ENCODE results near the gene INSM1.

The INSM1 gene

DNA sequence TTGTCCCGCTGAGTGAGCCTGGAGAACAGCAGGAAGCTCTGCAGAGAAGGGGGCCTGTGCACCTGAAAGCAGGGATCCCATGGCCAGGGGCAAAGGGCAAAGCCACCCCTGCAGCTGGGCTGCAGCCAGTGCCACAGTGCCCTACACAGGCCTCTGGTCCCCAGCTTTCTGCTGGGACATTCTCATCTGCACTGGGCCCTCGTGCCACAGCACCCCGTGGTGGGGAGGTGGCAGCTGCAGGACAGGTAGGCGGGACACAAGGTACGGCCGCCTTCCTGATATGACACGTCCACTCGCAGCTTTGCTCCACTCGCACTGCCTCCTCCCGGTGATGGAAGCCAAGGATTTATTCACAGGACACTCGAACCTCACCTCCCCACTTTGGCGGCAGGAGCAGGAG is 27.2 kb downstream of the INSM1 start:
- no peak for DNase-seq

DNA sequence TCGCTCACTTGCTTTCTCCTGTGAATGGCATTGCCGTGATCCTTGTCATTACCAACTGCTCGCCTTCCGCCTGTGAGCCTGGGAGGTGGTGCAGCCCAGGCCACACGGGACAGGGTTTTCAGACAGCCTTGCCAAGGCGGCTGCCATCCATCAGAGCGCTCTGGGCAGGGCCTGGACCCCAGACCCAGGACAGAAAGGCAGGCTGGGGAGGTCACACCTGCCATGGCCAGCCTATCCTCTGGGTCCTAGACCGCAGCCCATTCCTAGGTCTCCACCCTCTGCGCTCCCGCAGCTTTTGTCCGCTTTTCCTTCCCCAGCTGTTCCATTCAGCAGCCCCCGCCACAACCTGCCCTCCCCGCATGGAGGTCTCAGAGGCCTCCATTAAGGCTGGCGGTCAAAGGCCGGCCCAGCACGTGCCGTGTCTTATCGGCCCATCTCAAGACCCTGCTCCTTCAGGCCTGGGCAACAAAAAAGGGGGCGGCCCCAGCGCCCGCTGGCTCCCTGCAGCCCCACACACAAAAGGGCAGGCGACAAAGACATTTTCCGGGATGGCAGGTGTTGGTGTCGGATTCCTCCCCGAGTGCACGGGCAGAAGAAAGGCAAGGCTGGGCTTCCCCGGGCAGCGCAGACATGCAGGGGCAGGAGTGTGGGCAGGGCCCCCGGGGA is 28.1 kb downstream of the INSM1 start:
- DNase-seq = peak; percentile 24

DNA sequence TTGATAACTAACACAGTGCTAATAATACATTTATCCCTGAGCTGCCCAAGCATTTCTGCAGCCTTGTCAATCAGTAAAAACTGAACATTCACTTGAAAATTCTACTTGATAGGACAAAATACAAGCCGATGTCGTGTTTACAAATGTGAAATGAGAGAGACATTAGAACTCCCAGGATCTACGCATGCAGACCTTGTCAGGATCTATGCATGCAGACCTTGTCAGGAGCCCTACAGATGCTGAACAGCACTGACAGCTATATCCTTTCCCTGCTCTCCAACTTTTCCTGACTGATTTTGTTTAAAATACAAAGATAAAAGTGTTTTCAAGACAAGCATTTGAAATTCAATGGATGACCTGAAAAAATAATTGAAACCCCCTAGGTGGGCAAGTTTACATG is 28.9 kb downstream of the INSM1 start:
- no peak for DNase-seq

DNA sequence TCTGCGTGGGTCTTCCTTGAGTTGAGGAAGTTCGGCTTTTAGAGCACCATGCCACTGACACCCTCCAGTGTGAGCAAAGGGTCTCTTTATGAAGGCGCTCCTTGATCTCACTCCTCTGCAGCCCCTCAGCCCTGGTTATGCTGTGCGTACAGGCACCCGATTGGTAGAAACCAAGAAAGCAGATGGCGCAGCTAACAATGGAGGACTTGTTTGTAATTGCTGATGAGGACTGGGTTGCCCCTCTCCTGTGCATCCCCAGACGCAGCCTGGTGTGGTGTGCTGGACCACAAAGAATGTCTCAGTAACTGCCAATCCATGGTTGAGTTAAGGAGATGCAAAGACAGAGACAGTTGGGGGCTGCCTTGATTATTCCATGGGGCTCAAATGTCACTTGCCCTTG is 30.2 kb downstream of the INSM1 start:
- DNase-seq = no peak

DNA sequence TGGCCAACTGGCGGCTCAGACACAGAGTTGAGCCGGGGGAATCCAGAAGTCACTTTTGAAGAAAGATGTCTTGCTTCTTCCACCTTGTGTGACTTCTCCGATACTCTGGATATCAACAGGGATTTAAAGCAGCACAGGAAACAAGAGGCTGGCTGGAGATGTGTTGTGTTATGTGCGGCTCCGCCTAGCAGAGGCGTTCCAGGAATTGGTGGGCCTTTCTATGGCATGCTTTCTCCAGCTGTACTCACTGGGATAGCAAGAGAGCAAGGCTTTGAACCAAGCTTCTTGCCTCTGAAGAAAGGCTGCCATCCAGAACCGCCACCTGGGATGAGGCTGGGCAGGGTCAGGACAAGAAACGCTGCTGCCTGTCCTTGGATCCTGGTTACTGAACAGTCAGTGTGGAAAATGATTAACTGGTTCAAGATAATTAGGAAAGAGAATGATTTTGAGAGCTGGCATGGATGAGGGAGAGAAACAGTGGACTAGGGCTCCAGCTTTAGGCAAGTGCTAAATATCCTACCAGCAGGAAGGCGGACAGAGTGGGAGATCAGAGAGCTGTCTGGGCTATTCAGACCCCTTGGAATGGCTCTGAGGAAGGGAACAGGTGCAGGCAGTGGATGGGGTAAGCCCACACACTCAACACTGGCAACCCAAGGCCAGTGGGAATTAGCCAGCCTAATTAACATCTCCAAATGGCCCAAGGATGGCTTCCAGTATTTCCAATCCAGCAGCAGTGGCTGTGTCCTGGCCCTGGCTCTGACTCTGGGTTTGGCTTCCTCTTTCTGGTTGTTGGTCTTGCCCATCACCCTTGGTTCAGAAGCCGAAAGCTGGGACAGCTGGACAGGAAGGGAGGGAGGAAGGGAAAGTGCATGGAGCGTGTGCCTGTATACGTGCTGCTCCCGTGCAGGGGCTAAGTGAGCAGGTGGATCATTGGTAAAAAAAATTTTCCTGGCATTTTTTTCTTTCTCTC is 31.9 kb downstream of the INSM1 start:
- DNase-seq = no peak

DNA sequence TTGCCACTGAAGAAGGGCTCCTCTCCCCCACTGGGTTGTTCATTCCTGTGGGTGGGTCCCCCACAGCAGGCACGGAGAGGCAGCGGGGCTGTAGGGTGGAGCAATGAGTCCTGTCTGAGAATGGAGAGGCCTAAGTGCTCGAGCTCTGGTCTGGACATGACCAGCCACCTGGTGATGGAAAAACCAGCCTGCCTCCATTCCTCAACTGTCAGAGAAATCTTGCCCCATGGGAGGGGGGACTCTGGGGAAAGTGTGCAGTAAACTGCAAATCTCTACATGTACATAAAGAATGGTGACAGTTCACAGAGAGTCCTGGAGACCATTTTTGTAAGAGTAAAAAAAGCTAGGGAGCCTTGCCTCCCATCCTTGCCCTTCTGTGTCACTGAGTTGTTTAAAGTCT is 34.1 kb downstream of the INSM1 start:
- no peak for DNase-seq

DNA sequence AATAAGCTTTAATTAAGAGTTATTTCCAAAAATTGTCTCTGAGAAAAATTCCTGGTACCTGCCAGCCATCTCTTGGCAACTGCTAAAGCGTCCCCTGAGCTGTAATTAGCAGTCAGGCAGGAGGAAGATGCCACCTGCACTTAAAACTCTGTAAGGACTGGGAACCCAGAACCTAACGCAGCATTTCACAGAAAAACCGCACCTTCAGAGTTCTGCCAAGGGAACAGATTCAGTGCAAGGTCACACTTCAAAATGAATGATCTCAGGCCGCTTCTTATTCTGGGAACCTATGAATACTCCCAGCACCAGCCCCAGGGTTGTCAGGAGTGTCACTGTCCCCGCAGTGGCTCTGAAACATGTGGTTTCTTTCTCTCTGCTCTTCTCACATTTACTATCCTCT is 36.7 kb downstream of the INSM1 start:
- DNase-seq = no peak

DNA sequence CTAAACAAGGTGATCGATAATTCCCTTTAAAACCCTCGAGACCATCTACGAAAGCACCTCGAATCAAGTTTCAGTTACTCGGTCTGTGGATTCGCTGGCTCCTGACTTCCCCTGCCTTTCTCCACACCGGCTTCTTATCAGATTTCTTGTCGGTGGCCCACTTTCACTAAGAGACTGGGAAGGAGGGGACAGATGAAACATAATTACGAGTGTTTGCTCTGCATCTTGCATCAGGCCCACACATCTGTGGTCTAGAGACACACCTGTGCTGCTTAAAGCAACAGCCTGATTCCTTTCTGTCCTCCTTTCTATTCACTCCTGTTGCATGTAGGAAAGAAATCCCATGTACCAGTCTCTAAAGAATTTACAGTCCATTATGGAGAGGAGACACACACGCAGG is 37.7 kb downstream of the INSM1 start:
- peak; percentile 31 for DNase-seq

DNA sequence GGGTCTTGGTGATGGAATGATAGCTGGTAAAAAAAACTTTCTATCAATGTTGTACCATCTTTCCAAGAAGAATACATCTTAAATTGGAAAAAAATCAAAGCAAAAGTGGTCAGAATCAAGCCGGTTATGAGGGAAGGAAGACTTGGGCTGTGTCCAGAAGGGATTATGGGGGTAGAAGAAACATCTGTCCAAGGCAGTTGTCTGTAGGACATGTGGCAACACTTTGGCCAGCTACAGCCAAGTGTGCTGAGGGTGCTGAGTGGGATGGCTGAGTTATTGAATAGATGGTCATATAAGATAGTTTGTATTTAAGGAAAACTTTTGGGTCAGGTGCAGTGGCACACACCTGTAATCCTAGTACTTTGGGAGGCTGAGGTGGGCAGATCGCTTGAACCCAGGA is 38.4 kb downstream of the INSM1 start:
- DNase-seq = no peak

DNA sequence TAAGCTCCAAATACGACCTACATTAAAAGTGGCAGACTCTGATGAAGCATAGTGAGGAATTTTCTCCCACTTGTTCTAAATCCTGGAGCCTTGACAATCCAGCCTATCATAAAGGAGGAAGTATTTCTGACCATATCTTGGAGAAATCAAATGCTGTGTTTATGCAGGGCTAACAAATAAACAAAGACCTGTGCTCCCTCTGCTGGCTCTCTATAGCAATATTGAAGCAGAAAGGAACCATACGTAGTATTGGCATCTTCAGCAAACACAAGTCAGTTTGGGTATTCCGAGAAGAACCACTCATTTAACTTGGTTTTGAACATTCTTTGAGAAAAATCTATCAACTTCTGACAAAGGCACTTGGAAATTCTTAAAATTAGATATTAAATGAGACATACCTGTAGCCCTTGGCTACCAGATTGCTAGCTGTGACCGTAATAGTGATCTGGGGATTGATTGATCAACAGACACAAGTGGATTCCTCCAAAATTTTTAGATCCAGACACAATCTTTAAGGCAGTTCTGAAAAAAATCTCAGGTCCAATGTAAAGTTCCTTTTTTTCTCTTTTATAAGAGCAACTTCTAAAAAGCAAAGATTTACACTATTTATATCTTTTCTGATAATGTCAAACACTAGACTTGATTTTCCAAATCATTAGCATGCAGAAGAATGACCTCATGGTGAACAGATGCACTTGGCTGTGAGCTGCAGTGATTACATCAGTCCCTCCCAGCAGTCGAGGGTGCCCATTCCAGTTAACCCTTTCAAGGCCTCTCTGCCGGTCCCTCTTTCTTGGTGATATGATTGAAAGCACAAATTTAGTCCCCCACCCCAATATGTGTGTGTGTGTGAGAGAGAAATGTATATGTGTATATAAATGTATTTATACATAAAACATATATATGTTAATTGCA is 40.2 kb downstream of the INSM1 start:
- DNase-seq = peak; percentile 12

DNA sequence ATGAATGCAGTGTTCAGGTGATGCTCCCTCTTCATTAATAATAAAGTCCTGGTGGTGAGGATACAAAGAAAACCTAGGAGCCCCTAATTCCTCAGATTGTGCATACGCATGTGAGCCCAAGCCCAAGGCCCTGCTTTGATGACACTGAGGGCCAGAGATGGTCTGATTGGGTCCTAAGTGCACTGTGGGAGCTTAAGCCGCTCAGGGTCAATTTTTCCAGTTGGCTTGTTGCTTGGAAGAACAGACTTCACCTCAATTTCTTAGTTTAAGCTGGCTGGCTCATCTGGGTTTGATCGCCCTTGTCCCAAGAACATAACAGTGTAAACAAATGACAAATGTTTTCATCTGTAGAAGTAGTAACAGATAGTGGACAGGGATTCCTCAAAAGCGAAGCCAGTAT is 41.4 kb downstream of the INSM1 start:
- no peak for DNase-seq

DNA sequence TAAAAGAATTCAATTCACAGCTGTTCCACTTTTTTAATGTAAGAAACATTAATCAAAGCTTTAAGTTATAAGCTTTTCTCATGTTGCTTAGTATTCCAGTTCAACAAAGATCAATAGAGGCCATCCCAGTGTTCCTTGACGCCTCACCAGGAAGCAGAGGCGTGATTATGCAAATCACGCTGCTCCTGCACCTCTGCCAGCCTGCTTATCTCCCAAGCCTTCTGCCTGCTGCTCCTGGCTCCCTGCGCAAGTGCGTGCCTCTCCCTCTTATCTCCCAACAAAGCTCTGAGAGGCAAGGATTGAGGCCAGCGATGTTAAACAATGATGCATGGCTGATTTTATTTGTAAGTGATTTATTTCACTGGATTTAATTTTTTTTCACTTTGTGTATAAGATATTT is 42.8 kb downstream of the INSM1 start:
- peak; percentile 25 for DNase-seq

DNA sequence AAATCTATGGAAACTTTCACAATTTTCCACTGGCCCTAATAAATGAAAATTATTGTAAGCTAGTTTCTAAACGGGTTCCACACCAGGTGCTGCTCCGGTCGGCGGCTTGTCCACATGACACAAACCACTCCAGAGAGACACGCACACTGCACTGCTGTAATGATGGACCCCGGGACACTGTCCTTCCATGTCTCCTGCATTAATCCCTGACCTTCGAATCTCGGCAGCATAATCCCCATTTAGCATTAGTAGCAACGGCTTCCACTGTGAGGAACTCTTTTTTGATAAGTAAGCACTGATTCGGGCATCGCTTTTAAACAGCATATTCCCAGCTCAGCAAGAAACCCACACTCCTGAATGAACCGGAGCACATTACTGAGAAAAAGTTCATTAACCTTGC is 43.5 kb downstream of the INSM1 start:
- DNase-seq = no peak

DNA sequence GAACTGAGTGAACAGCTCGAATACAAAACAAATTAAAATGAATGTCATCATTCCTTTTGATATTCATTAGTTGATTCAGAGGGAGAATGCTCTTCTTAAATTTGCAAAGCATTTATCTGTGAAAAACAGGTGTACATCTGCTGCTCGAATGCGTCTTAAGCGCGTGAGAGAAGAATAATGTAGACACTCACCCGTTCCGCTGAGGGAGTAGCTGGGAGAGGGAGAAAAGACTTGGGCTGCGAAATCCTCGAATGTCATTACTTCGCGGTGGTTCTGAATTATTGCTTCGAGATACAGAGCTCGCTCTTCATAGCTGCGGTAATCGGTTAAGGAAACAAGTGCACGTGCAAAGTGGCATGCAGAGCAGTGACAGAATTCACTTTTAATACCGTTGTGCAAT is 43.9 kb downstream of the INSM1 start:
- no peak for DNase-seq

DNA sequence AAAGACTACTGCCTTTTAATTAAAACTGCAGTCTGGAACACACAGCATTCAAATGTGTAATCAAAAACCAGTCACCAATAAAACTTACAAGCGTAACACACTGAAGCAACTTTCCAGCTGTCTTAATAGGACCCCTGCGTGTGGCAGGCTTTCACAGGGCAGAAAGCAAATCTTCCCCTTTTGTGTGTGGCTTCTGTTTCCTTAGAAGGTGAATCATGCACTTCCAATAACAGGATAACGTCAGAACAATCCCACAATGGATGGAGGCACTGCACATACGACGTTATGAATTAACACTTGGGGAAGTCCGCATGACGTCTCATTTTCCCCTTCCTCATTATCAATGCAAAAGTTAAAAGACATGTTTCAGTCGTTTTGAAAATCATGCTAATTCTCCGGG is 44.8 kb downstream of the INSM1 start:
- peak; percentile 50 for DNase-seq

DNA sequence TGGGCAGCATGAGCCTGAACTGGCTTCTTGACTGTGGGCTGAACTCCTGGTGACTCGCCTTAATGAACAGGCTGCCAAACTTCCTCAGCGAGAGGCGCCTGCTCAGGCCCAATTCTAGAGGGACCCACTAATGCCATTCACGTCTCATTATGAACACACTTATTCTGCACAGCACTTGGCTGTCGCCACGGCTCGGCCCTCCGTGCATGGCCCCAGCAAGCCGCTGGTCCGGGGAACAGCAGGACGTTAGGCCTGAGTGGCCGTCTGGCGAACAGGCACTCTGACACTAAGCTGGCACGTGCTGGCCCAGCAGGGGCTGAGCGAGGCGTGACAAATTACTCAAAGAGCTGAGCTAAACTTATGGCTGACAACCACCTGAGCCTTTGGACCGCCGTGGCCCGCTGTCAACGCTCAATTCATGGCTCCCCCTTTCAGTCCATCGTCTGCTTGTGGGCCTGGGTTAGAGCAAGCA is 45.9 kb downstream of the INSM1 start:
- DNase-seq = no peak

DNA sequence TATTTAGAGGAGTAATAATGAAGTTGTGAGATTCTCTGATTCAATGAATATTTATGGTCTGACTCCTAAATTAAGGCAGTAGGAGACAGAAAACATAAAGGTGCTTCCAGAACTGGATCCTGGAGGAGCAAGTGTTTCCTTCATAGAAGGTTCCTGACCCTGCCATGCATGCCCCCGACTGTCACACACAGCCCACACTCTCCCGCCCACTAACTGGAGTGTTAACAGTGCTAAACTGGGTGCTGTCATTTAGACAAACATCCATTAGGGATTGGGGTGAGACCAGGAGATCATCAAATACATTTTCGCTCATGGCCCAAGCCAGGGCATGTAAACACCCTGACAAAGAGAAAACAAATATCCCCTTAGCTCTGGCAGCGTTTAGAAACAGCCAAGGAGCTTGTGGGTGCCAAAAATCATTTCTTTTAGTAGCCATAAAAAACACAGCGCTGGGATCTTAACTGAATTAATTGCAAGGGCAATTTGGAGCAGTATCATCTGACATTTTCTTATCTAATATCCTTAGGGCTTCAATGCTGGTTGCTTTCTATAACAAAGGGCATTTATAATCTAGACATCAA is 46.8 kb downstream of the INSM1 start:
- DNase-seq = no peak

DNA sequence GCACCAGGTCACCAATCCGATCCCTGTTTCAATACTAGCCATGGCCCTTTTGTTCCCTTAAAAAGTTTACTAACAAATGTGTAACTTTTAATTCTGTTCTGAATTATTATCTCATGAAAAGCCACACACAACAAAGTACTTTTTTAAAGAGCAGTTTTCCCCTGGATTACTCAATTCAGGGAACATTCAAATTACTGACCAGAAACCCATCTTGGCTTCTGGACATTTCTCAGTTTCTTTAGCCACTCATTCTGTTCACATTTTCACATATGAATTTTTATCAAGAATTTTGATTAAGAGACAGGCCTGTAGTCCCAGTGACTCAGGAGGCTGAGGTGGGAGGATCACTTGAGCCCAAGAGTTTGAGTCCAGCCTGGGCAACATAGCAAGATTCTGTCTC is 47.4 kb downstream of the INSM1 start:
- no peak for DNase-seq

DNA sequence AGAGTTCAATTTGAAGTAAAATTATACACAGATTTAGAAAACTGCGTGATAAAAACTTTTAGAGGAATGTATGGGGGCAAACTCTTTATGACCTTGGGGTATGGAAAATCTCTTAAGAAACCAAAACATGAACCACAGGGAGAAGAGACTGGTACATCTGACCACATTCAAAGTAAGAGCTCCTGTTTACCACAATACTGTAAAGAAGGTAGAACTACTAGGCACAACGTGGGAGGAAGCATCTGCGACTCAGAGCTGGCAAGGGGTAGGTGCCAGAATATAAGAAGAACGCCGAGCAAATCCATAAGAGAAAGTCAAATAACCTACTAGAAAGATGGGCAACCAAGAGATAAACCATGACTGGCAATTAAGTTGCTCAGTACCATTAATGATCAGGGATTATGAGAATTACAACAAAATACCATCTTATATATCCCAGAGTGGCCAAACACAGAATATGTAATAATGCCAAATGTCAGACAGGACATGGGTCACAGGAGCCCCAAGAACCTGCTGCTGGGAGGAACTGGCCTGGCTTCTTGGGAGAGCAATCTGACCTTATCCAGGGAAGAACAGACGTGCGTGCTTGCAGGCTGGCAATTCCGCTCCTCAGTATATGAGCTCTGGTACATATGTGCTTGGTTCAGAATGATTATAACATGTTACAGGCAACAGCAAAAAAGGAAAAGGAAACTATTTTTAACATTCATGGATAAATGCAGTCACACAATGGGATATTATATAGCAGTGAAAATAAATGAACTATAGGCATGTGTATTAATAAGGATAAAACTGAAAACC is 50.2 kb downstream of the INSM1 start:
- no peak for DNase-seq

All from DMS79 (cell line).